Peyer's patch (tissue), 4 donors: Measurements from ENCODE around the gene POU2F2. TPM values are rescaled to one million over a fixed set of nuclear protein-coding genes. Genes with fewer than 3 reads are reported as not detected.

Source experiments
- DNase-seq, 3 donors: peaks; one replicate each; pipeline ENCODE4 v3.0.0-alpha.2; 2017 to 2019
- H3K27ac ChIP-seq, 4 donors: fragments of 200-600 bp; sonication (generic); one replicate each; pipeline ENCODE4 v1.5.1; 2016 to 2019
- H3K27me3 ChIP-seq, 2 donors: fragments of 200-600 bp; sonication (generic); one replicate each; pipeline ENCODE4 v1.5.1; 2019
- H3K36me3 ChIP-seq, 3 donors: fragments of 200-600 bp; sonication (generic); one replicate each; pipeline ENCODE4 v1.5.1; 2016 to 2019
- H3K4me1 ChIP-seq, 4 donors: fragments of 200-600 bp; sonication (generic); one replicate each; pipeline ENCODE4 v1.5.1; 2016 to 2019
- H3K4me3 ChIP-seq, 4 donors: fragments of 200-600 bp; sonication (generic); 1 replicate in 3 of 4; 2 replicates in 1 of 4; pipeline ENCODE4 v1.5.1; 2016 to 2019; ENCODE audit warnings: mild to moderate bottlenecking in 1 of 4
- H3K9me3 ChIP-seq, 4 donors: fragments of 200-600 bp; sonication (generic); one replicate each; pipeline ENCODE4 v1.5.1; 2016 to 2019; ENCODE audit warnings: mild to moderate bottlenecking in 1 of 4
- CTCF ChIP-seq, 6 experiments: fragments of 450-650 bp in 4 of 6; fragments of 200-600 bp in 2 of 6; sonication (generic) in 1 of 6; IDR thresholded peaks; one replicate each; pipeline ENCODE4 v1.5.1; 2017 to 2019; ENCODE audit warnings: antibody characterized with exemption in 6 of 6, mild to moderate bottlenecking in 3 of 6, moderate library complexity in 1 of 6
- POLR2A ChIP-seq, 2 donors: fragments of 450-650 bp; IDR thresholded peaks; one replicate each; pipeline ENCODE4 v1.5.1; 2017; ENCODE audit warnings: antibody characterized with exemption in 2 of 2, mild to moderate bottlenecking in 2 of 2, moderate library complexity in 2 of 2
- total RNA-seq, 4 donors: library from RNA; depleted of rRNA; stranded (reverse); fragments of >200 nt; gene quantifications; one replicate each; pipeline ENCODE4 v1.1.0, GENCODE V29; 2016

The POU2F2 gene
- total RNA-seq = 10 to 100 TPM in 1 of 4 donors, 1 to 10 TPM in 2, under 1 TPM in 1; 0.88 to 30.5 (median 3.2) TPM

GRCh38 chr19:42132030-42132628, at the start of gene POU2F2:
Gene POU2F2, minus strand, starts transcription at chr19:42132446. Its CDS starts 35 bp downstream, at chr19:42132411.
- DNase-seq = peak; percentile 61 to 94 (median 94)
- Histone ChIP-seq H3K27me3 (no peaks in the 10 kb centered on the region), H3K9me3 (no peaks in the 10 kb centered on the region), H3K36me3 (no peaks in the 10 kb centered on the region), H3K4me3 (peak within 1 kb of the TSS; percentile 41 to 56 (median 43)), H3K27ac (peak within 1 kb of the TSS in 3 of 4 donors; percentile 56 to 88 (median 65)), H3K4me1 (peaks cover 4 to 18% (median 6%) of the 10 kb centered on the region in 4 donors)
- no peak for TF ChIP-seq POLR2A (IDR thresholded peaks at IDR 0.05)
- TF ChIP-seq CTCF (IDR thresholded peaks at IDR 0.05) = no peak

- H3K27me3 ChIP-seq = peaks cover 0 to 20% of the 10 kb centered on the region in 2 donors
- TF ChIP-seq CTCF (IDR thresholded peaks at IDR 0.05) (peak in 1 of 6 experiments; percentile 20), POLR2A (IDR thresholded peaks at IDR 0.05) (no peak)
- no peak overlapping the region for H3K4me3 ChIP-seq
- H3K27ac ChIP-seq = no peak overlapping the region
- peaks cover 0 to 15% (median 12%) of the 10 kb centered on the region in 4 donors for H3K4me1 ChIP-seq
- H3K36me3 ChIP-seq = no peaks in the 10 kb centered on the region
- H3K9me3 ChIP-seq = no peaks in the 10 kb centered on the region
- DNase-seq = no peak
Observed at GRCh38 chr19:42178791-42179674, 46.8 kb upstream of the POU2F2 start.

- H3K4me1 ChIP-seq = peaks cover 0 to 15% (median 12%) of the 10 kb centered on the region in 4 donors
- H3K4me3 ChIP-seq = no peak overlapping the region
- no peaks in the 10 kb centered on the region for H3K36me3 ChIP-seq
- H3K27me3 ChIP-seq = peaks cover 0 to 20% of the 10 kb centered on the region in 2 donors
- no peak overlapping the region for H3K27ac ChIP-seq
- DNase-seq = no peak
- TF ChIP-seq CTCF (IDR thresholded peaks at IDR 0.05) = no peak
- no peak for TF ChIP-seq POLR2A (IDR thresholded peaks at IDR 0.05)
- H3K9me3 ChIP-seq = no peaks in the 10 kb centered on the region
Observed at GRCh38 chr19:42177686-42178019, 45.4 kb upstream of the POU2F2 start.

GRCh38 chr19:42176990-42177685, 44.9 kb upstream of the POU2F2 start:
- Histone ChIP-seq H3K4me3 (peak overlapping the region; percentile 29 to 57 (median 56)), H3K27me3 (peaks cover 0 to 20% of the 10 kb centered on the region in 2 donors), H3K9me3 (no peaks in the 10 kb centered on the region), H3K36me3 (no peaks in the 10 kb centered on the region), H3K4me1 (peaks cover 0 to 15% (median 12%) of the 10 kb centered on the region in 4 donors), H3K27ac (peak overlapping the region in 1 of 4 donors; percentile 17)
- DNase-seq = peak; percentile 72 to 85 (median 78)
- peak in 5 of 6 experiments; percentile 7 to 48 (median 33) for TF ChIP-seq CTCF (IDR thresholded peaks at IDR 0.05)
- TF ChIP-seq POLR2A (IDR thresholded peaks at IDR 0.05) = no peak

- H3K4me3 ChIP-seq = peak overlapping the region; percentile 29 to 57 (median 56)
- H3K27me3 ChIP-seq = peaks cover 0 to 20% of the 10 kb centered on the region in 2 donors
- no peaks in the 10 kb centered on the region for H3K36me3 ChIP-seq
- H3K27ac ChIP-seq = peak overlapping the region in 1 of 4 donors; percentile 17
- no peak for TF ChIP-seq CTCF (IDR thresholded peaks at IDR 0.05)
- no peak for TF ChIP-seq POLR2A (IDR thresholded peaks at IDR 0.05)
- peak in 1 of 3 donors; percentile 52 for DNase-seq
- no peaks in the 10 kb centered on the region for H3K9me3 ChIP-seq
- H3K4me1 ChIP-seq = peaks cover 0 to 15% (median 12%) of the 10 kb centered on the region in 4 donors
Observed at GRCh38 chr19:42176649-42176989, 44.4 kb upstream of the POU2F2 start.
